Uterus (tissue), 2 donors: ENCODE measurements around the gene PNLDC1.

Source experiments
- POLR2A ChIP-seq, 2 donors: fragments of 450-650 bp; IDR thresholded peaks; one replicate each; pipeline ENCODE4 v1.6.1; 2016; ENCODE audit warnings: antibody characterized with exemption in 2 of 2, mild to moderate bottlenecking in 1 of 2, moderate library complexity in 1 of 2
- TF ChIP-seq, protein P1 (sequence below), 4 experiments: fragments of 200-600 bp in 2 of 4; fragments of 450-650 bp in 2 of 4; sonication (generic) in 2 of 4; IDR thresholded peaks; one replicate each; pipeline ENCODE4 v1.5.1; 2016 to 2019; ENCODE audit warnings: antibody characterized with exemption in 4 of 4, mild to moderate bottlenecking in 2 of 4, moderate library complexity in 1 of 4

DNA sequence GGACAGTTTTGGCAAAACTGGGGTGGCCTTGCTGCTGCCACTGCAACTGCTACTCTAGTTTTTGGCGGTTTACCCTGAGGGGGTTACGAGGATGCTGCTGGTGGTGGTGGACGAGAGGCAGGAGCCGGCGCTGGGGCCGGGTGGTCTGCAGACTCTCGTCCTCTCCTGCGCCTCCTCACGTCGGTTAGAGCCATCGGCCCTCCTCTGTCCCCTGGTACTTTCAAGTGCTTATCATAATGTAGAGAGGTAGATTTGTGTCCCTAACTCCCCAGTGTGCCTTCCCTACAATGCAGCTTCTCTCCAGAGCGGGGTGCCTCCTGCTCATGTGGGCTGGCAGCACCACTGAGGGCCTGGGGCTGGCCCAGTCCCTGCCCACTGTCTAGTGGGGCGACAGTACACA, 25.9 kb downstream of the PNLDC1 start:
- TF ChIP-seq, protein P1, sequence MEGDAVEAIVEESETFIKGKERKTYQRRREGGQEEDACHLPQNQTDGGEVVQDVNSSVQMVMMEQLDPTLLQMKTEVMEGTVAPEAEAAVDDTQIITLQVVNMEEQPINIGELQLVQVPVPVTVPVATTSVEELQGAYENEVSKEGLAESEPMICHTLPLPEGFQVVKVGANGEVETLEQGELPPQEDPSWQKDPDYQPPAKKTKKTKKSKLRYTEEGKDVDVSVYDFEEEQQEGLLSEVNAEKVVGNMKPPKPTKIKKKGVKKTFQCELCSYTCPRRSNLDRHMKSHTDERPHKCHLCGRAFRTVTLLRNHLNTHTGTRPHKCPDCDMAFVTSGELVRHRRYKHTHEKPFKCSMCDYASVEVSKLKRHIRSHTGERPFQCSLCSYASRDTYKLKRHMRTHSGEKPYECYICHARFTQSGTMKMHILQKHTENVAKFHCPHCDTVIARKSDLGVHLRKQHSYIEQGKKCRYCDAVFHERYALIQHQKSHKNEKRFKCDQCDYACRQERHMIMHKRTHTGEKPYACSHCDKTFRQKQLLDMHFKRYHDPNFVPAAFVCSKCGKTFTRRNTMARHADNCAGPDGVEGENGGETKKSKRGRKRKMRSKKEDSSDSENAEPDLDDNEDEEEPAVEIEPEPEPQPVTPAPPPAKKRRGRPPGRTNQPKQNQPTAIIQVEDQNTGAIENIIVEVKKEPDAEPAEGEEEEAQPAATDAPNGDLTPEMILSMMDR (IDR thresholded peaks at IDR 0.05): no peak
- no peak for TF ChIP-seq POLR2A (IDR thresholded peaks at IDR 0.05)
